Ramos (cell line): ENCODE measurements around the gene PXDN.

Experiments used
- in situ Hi-C: fragments of 300-500 bp; cut with MboI; formaldehyde crosslinking; loops from one replicate; pipeline ENCODE4 v1.14.3; 2022; ENCODE audit warnings: low sequenced_read_pairs; ENCODE audit not compliant: unreplicated experiment

The PXDN gene

DNA sequence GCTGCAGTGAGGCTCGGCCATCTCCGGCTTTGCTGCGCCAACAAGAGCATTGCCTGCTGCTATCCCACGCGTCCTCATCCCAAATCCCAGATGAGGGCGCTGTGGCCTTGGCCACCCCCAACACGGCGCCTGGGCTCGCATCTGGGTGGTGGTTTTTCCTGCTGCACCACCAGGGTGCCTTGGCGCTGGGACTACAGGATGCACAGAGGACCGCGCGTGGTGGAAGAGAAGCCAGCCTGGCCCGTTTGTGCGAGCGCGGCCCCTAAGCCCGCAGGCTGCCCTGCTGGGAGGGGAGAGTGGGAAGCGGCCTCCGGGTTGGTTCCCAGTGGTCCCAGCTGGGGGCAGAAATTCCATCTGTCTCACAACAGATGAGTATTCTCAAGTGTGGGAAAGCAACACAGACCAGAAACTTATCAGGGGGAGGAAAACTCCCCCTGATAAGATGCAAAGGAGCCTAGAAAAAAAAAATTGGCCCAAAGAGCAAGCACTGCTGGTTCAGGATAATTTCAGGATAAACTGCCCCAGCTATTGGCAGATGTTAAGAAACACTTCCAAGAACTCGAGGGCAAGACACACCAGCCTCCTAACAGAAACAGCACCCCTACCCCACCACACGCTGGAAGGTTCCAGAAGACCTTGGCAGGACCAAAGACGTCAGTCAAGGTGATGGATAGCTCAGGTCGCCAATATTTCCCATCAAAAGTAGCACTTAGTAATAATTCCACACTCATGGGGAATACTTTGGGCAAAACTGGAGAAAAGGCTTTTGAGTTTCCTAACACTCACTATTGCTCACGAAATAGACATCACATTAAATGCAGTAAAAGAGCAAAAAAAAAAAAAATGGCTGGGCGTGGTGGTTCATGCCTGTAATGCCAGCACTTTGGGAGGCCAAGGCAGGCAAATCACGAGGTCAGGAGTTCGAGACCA is 152.1 kb downstream of the PXDN start:
- in situ Hi-C loops = no loop called here

DNA sequence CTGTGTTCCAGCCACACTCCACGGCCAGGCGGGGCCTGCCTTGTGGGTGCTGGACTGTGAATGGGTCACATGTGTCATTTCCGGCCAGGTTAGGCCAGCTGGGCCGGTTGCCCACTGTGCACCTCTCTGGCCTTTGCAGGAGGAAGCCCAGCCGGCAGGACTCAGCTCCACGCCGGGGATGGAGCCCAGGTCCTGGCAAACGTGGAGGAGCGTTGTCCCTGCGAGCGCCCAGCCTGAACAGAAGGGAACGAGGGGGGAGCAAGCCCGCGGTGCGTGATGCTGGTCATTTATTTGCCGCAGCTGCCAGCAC is 152.9 kb downstream of the PXDN start:
- in situ Hi-C loops = no loop called here

DNA sequence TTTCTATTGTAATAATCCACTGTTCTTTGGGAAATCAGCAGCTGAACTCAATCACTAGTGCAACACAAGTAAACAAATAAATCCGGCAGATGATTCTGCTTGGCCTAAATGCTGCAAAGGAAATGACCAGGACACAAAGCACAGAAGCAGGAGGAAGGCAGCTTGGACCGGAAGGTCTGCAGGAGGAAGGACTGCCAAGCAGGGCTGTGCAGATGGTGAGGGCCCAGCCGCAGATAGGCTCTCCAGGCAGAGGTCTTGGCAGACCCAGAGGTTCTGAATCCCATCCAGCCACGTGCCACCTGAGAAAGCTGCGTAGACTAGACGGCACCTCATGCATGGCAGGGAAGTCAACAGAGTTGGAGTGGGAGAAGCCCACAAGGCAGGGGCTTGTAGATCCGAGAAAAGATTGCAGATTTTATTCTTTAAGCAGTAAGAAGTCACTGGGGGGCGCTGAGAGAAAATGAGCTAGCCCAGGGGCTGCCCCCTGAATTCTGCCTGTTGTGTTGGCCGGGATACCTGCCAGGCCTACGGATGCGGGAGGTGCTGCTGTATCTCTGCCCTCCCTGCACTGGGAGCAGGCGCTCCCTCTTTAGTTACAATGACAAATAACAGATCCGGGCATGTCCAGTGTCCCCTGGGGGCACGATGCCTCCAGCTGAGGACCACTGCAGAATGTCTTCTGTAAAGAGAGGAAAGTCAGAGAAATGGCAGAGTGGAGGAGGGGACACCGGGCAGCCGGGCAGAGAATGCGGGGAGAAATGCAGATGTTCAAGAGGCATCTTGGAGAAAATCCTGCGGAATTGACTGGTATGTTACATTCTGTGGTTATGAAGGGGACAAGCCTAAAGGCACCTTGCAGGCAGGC is 153.5 kb downstream of the PXDN start:
- in situ Hi-C loops = no loop called here

GRCh38 chr2:1588978-1589621 is 155.2 kb downstream of the PXDN start:
- in situ Hi-C loops = no loop called here

DNA sequence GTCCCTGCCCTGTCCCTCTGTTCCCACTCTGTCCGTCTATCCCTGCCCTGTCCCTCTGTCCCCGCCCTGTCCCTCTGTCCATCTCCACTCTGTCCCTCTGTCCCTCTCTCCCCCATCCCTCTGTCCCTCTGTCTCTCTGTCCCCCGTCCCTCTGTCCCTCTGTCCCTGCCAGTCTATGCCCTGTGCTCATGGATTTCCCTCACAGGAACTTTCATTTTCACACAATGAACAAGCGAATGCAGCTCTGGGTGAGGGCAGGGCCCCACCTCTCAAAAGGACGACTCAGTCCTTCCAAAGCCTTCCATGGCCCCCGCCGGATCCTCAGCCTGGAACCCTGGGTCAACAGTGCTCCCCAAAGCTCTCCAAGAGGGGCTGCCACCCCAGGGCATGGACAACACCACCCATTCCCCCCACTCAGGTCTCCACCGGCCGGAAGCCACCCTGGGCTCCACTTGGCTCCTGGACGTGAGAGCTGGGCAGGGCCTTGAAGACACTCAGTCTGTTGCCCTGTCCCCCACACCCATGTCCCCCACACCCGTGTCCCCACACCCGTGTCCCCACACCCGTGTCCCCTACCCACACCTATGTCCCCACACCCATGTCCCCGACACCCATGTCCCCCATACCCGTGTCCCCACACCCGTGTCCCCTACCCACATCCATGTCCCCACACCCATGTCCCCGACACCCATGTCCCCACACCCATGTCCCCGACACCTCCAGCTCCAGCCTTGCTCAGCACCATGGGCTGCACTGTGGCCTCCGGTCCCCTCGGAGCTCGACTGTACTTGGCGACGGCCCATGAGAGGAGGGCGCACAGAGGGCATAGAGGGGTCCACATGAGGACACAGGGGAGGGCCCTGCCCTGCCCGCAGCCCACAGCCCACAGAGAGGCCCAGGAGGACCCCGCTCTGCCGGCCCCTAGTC is 156.0 kb downstream of the PXDN start:
- in situ Hi-C loops = no loop called here

- in situ Hi-C loops = no loop called here
These were observed 157.1 kb downstream of the PXDN start for GRCh38 chr2:1586923-1587840.

- in situ Hi-C loops = no loop called here
These were observed 157.9 kb downstream of the PXDN start for GRCh38 chr2:1586251-1586922.

DNA sequence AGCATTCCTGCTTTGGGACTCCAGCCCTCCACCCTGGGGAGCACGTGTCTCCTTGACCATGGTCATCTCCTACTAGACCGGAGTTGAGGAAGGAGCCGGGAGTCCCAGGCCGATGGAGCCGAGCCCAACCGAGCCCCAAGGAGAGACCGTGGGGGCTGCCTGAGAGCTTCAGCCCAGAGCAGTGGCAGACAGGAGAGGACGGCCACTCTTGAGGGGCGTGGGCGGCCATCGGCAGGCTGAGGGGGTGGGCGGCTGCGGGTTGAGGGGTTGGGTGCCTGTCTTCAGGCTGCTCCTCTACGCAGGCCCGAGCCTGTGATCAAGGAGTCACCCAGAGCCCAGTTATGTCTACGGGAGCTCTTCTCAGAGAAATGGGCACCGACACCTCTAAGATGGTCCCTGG is 158.7 kb downstream of the PXDN start:
- in situ Hi-C loops = no loop called here

DNA sequence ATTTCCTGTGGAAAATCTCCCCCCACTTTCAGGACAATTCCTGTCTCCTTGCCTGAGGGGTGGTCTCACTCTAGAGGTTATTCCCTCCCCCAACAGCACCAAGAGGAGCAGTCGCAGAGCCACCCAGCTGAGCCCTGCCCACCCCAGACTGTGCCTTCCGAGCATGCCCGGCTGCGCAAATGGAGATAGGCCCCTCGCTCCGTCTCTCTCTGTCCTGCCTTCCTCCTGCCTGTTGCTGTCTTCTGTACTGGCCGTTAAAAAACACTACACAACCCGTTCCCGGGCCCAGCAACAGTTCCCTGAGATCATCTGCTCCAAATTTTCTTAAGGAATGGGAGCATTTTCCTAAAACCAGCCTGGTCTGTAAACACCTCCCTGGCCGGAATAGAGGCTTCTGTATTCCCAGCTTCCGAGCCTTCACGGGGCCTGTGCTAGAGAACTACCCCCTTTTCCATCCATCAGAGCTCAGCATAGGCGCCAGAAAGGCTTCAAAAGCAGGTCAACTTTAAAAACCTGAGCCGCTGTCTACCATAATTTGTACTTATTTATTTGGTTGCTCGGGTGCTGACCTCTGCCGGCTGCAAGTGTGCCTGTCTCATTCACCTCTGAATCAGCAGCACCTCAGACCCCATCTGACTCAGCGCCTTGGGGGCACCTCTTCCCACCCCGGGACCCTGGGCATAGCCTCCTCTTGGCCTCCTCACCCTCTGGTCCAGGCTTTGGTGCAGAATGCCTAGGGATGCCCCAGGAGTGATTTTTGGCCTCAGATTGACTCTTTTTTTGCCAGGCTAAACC is 159.4 kb downstream of the PXDN start:
- in situ Hi-C loops = no loop called here

DNA sequence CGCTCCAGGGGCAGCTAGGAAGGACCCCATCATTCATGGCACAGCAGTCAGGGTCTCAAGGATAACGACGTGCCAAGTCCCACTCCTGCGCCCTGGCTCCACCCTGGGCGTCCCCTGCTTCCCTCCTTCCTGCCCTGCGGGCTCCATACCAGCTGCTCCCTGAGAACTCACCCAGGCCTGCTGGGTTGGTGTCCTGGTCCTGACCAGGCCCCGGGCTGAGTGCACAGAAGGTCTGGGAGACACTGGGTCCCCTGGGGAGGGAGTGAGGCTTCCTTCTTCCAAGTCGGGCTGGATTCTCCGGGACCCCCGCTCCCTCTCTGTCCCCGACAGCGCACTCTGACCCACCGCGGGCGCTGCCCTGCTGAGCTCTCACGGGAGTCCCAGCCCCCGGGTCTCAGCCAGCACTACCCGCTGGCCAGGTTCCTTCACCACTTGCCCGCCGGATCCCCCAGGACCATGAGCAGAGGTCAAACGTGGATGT is 160.2 kb downstream of the PXDN start:
- in situ Hi-C loops = no loop called here

DNA sequence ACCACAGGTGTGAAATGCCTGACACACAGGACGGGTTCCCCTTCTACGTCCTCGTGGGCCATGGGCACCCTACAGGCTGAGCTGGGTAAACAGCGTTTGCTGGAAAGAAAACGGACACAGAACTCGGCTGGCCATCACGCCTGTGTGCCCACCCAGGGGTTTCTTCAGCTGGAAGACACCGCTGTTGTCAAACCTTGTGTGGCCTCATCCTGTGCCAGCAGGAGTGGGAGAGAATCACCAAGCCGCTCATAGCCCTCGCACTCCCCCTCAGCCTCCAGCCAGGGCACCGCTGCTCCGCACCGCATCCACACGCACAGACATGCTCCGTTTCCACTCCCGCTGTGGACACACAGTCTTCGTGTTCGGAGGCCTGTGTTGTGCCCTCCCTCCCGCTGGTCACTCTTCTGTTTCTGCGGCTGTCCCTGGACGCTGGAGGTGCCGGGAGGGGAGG is 161.4 kb downstream of the PXDN start:
- in situ Hi-C loops = no loop called here

GRCh38 chr2:1581965-1582625 is 162.2 kb downstream of the PXDN start:
- in situ Hi-C loops = no loop called here
